ENCODE results near the gene EDNRB.
"Not testable (repeated sequence)": the region's sequence is repeated elsewhere in the genome, so short reads cannot be mapped to it uniquely, and the experiment has no call there.

EDNRB gene

DNA sequence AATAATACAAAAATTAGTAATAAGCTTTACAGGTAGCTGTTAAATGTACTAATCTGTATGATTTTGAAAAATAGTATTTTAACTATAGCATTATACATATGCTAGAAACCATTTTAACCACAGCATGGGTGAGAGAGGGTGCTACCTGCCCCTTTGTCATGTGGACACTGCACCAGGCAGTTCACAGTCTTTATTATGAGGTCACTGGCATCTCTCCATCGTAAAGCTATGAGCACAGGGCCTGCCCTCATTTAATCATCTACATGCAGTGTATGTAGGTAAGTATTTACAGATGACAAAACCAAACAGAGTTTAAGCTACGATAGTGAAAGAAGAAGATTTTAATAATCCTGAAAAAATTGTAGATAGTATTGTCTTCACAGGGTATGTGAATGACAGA is 21.7 kb downstream of the EDNRB start:
- no peak for DNase-seq (ENCODE audit: low spot score)

DNA sequence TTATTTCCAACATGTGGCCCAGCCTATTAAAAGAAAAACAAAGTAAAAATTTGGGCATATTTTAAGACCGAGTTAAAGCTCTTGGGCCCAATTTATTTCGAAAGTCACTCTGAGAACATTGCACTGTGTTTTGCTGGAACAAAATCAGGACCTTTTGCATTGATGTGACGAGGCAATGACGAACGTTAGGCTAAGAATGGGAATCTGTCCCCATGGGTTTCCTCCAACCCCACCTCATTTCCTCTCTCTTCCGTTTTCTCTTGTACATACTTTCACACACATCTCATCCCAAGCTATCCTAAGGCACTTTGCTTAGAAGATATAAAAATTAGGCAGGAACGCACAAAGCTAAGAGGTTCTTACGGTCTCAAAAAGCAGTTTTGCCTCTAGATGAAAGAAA is 22.1 kb downstream of the EDNRB start:
- no peak for DNase-seq (ENCODE audit: low spot score)

DNA sequence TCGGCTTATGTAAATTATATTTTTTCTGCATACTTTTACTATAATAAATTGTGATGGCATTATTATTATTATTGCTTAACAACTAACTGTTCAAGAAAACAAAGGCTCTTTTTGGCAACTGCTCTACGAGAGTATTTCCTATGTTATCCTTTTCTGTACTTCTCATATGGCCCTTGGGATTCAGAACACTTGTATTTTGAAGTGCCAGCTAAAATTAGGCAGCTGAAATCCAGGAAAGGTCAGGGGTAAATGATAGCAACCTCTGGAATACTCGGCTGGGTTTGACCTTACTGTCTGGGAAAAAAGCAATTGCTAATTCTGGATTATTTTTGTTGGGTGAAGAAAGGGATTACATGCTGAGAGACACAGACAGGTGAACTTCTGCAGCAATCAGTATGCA is 23.9 kb downstream of the EDNRB start:
- DNase-seq (ENCODE audit: low spot score): no peak

DNA sequence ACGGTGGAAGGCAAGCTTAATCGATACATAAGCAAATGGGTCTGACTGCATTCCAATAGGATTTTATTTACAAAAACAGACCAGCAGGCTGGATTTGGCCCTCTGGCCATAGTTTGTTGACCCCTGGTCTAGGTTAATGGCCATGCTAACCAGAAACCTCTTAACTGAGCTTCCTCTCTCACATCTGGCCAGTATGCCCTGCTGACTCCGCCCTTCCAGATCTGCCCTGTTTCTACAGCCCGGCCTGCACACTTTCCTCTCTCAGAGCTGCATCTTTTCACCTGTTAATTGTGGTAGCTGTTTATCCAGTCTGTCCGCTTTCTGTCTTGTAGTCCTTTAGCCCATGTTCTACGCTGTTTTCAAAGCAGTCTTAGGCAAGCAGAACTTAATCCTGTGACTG is 25.6 kb downstream of the EDNRB start:
- no peak for DNase-seq (ENCODE audit: low spot score)

DNA sequence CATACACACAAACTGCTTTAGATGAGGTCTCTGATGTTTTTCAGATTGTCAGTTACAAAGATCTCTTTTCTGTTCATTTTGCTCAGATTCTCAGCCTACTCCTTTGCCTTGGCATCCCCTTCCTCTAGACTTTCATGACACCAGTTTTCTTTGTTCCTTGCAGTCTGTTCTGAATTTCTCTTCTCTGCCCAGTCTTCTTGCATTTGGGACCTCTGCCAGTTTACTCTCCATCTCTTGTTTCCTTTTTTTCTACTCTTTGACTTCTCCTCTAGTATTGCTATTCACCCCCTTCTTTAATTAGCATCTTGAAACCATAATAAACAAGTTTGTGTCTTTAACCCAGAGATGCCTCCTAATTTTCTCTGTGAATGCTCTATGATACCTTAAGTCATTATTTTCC is 26.1 kb downstream of the EDNRB start:
- no peak for DNase-seq (ENCODE audit: low spot score)

DNA sequence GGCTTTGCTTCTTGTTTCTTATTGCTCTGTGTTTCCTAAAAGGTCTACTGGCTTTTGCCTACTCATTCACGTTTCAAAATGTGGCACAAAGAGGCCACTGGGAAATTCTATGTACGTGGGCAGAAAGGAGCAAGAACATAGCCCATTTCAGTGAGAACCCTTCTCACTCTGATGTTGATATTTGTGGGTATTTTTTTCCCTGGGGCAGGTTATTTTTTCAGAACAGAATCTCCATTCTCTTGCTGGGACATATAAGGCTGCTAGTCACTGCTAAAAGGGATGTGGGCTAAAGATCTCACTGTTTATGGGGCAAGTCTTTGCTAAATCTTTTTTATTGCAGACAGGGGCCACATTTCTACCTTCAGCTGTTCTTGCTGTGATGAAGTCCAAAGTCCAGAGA is 27.1 kb downstream of the EDNRB start:
- no peak for DNase-seq (ENCODE audit: low spot score)

DNA sequence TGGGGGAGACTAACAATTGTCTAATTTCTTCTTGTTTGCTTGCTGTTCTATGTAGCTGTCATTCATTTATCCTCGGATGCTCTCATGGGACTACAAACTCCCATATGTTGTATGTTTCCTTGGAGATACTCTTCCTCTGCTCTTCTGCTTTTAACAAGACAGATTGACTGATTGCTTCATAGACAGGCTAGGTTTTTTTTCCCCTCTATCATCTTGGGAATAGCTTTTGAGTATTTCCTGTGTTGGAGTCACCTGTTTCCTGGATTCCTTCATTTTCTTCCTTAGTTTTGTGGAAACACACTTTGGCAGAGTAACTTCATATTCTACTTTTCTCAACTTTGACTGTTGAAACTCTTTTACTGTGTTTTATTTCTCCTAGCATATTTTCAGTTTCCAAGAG is 27.6 kb downstream of the EDNRB start:
- DNase-seq (ENCODE audit: low spot score): no peak

DNA sequence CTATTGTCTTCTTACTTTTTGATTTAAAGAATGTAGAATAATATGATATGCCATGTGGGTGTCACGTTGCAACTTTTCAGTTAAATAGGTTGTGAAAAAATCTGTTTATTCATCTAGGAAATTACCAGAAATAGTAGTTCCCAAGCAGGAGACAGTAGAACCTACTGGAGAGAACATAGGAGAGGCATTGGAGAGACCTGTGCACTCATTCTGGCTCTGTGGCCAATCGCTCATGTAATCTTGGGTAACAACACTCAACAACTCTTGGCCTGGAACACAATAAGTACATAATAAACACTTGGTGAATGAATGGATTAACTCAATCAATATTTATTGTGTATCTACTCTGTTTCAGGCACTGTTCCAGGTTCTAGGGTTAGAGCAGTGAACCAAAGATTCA is 35.3 kb downstream of the EDNRB start:
- no peak for DNase-seq (ENCODE audit: low spot score)

DNA sequence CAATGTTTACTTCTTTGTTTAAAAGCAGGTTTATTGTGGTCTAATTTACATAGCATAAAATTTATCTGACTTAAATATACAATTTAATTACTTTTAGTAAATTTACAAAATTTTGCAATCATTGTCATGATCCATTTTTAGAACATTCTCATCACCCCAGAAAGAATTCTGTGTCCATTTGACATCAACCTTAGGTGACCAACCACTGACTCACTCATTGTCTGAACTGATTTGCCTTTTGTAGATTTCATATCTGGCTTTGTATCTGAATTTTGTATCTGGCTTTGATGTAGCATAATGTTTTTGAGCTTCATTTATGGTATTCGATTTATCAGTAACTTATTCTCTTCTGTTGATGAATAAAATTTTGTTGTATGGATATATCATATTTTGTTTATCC is 40.4 kb downstream of the EDNRB start:
- DNase-seq (ENCODE audit: low spot score): no peak

DNA sequence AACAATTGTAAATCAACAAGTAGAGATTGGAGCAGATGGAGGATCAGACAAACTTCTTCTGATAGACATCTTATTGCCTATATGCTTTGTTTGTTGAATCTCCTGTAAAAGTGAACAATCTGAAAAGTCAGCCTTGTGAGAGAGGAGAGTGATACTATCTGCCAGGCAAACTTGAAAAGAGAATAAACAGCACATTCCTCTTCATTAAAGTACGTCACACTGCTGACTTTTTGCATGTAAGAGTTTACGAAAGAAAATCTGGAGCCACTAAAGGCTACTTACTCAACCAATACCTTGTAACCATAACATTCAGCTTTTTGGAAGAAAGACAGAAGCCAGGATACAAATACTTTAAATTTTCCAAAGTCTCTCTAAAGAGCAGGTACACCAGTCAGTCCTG is 42.5 kb downstream of the EDNRB start:
- DNase-seq (ENCODE audit: low spot score): no peak

DNA sequence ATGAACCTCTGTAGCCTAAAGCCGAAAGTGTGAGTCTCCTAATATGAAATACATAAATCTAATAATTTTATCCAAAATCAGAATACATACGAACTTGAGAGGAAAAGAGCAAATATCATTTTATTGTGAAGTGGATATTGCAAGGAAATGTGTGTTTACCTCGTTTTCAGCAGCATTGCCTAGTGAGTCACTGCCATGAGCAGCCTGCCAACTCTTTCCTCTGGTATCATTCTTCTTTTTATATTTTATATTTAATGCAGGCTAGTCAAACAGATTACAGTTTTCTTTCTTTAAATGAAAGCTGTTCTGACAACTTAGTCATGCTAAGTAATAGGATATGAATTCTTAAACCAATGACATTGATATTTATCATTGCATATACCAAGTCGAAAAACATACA is 44.2 kb downstream of the EDNRB start:
- DNase-seq (ENCODE audit: low spot score): no peak

DNA sequence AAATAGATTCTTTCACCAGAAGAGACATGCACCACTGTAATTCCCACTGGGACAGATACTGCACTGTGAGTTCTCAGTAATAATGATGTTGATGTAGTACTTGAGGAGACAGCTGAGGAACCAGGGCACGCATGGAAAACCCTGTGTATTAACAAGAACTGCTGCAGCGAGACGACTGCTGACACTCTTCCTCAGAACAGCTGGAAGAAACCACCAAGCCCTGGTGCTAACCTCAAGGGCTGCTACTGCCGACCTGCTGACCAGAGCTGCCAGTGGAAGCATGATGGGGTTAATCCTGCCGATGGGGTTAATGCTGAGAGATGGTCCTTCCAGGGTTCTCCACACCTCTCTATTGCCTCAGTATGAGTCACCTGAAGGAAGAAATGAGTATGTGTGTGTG is 45.6 kb downstream of the EDNRB start:
- no peak for DNase-seq (ENCODE audit: low spot score)

DNA sequence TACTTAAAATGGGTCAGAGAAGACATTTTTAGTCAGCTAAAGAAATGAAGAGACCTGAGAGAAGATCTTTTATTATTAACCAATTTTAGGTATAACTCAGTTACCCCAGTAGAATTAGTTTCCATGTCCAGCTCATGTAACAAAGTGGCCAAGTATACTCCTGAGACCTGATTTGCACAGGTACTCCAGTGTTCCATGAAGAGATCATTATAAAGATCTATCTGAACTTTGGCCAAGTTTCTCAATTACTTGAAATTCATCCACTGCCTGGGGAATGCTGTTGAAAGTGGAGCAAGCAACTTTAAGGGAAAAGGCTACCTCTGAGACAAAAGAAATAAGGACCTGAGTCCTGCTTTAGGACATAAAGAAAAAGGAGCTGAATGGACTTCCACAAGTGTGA is 47.0 kb downstream of the EDNRB start:
- DNase-seq (ENCODE audit: low spot score): no peak

DNA sequence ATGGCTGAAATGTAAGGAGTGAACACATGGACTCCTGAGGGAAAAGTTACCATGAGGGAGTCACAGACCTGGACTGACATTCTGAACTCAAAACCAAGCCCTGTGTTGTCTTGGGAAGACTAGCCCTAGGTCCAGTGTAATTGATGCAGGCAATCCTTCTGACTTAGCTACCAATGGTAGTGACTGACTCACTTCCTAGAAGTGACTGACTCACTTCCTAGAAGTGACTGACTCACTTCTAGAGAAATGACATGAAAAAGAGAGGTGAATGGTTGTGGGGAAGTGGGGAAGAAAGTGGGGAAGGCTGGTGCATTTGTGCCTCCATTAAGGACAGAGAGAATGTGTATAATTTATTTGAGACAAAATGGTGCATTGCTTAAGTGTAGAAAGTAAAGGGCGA is 49.9 kb downstream of the EDNRB start:
- no peak for DNase-seq (ENCODE audit: low spot score)

DNA sequence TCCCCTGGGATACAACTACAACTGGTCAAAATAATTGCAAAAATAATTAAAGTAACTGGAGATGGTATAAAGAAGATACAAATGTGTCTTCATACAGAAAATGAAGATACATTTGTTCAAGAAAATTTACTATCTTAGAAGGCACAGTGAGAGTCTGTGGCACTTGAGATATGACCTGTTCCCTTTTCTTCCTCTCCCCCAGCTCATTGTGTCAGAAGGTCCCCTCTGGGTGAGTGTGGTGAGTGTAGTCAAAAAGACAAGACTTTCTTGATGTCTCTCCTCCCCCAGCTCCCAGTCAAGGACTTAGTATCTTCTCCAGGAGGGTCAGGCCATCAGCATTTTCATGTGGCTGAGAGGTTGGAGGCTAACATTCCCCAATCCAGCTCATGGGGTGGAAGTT is 51.7 kb downstream of the EDNRB start:
- DNase-seq (ENCODE audit: low spot score): no peak

DNA sequence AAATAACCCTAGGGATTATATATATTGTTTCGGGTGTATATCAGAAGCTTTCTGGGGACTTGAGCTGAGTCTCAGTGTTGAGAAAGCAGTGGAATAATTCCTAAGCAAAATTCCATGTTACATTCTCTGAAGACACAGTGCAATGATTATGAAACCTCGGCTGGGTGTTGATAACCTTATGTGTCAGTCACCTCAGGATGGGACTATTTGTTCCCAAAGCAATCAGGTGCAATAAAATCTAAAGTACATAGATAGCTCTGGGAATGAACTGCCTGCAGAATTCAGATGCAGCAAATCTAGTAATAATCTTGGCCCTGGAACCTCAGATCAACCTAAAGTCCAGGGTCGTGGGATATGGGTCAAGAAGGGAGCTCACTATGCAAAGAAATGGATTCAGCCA is 53.0 kb downstream of the EDNRB start:
- DNase-seq (ENCODE audit: low spot score): no peak

DNA sequence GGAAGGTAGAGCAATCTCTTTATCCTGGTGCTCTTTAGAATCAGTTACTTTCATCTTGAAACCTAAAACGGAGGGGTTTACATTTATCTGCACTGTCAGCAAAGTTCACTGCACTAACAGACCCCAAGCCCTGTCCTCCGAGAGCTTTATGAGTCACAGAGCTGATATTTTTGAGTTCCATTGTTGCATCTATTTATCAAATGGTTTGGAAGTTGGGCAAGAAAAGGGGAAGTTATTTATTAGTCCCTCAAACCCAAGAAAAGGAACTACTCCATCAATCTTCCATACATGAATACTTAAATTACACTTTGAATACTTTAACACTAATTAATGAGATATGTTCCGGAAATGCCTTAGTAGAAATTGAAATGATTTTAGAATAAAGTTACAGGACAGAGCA is 55.5 kb downstream of the EDNRB start:
- DNase-seq (ENCODE audit: low spot score): no peak

DNA sequence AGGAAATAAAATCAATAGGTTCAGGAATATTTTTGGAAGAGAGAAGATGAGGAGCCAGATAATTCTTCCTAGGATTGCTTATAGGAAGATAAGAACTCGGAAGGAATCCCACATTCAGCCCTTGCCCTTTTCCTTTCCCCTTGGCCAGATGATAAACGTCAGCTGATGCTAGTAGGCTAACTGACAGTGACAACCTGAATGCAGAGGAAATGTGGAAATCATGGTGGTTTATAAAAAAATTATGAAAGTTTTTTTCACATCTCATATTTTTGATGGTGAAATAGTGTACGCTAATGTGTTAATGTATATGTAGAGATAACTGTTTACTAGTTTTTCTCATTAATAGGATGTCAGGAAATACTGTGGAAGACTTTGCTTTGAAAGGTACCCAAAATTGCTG is 56.9 kb downstream of the EDNRB start:
- DNase-seq (ENCODE audit: low spot score): no peak

DNA sequence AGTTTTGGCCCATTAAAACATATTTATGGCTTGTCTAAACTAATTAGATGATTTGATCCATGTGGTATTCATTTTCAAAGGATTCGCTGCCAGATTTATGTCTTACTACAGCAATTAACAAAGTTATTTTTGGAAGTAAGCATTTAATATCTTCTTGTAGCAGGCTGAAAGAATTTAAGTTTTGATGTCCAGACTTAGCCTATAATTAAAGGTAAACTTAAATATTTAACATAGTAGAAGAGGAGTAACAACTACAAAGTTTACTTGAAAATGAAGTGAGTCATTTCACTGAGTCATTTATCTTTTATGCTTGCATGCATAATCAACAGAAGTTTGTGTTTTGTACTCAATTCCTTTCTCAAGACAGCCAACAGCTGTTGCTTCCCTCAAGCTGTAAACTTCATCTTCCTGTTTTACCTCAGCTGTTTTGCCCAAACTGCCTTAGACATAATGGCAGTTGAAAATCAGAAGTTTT is 58.1 kb downstream of the EDNRB start:
- no peak for DNase-seq (ENCODE audit: low spot score)

DNA sequence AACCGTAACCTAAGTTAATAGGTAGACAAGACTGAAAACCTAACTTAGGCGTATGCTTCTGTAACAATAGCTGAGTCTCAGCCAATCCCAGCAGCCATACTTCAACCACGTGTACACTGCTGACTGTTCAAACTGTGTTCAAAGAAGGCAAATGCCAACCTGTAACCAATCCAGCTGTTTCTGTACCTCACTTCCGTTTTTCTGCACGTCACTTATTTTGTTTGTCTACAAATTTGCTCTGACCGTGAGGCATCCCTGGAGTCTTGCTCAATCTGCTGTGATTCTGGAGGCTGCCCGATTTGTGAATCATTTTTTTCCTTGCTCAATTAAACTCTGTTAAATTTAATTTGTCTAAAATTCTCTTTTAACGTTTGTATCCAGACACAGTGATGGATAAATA is 59.2 kb downstream of the EDNRB start:
- no peak for DNase-seq (ENCODE audit: low spot score)

DNA sequence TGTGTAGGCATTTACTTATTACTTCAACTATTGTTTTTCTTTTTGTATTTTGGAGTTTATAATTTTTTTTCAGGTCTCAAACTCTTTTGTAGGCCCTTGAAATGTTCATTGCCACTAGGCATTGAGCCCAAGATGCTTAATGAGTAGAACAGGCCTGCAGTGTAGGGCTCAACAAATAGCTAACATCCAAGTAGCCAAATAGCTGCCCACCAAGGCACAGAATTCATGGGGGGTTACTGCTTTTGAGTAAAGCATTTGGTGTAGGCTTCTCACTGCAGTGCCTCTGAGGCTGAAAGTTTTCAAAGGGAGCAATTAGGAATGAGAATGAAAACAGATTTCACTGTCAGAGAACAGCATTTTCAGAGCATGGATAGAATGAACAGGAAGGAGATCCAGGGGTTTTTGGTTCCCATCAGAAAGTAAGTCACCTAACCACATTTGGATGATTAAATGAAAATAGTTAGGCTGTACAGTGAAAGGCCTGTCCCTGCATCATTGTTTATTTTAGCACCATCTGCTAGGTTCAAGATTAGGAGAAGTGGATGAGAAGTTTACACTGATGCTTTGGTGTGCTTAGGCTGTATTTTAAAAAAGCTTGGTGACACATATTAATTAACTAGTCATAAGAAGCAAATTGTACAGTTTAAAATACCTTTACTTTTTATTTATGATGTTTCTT is 61.0 kb downstream of the EDNRB start:
- no peak for DNase-seq (ENCODE audit: low spot score)

DNA sequence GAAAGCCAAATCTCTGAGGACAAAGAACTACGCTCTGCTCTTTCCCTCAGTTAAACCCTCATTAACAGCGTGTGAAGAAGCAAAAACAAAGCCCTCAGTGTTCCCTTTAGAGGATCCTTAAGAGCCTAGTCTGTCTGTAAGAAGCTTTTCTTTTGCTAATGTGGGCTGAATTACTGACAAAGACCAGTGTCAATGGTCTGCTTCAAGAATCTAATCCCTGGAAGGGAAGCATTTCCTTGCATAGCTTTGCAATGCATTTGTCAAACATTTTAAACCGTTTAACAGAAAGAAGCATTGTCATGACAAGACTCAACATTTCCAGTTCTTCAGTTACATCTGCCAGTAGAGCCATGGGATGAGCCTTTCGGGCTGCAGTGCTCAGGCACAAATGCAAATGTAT is 64.9 kb downstream of the EDNRB start:
- no peak for DNase-seq (ENCODE audit: low spot score)

DNA sequence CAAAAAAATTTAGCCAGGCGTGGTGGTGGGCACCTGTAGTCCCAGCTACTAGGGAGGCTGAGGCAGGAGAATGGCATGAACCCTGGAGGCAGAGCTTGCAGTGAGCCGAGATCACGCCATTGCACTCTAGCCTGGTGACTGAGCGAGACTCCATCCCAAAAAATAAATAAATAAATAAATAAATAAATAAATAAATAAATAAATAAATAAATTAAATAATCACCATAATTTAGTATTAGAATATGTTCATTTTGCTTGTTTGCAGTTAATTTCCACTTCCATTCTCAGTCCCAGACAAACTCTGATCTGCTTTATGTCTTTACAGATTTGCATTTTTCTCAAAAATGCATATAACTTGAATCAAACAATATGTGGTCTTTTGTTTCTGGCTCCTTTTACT is 70.6 kb downstream of the EDNRB start:
- DNase-seq (ENCODE audit: low spot score): not testable (repeated sequence)

DNA sequence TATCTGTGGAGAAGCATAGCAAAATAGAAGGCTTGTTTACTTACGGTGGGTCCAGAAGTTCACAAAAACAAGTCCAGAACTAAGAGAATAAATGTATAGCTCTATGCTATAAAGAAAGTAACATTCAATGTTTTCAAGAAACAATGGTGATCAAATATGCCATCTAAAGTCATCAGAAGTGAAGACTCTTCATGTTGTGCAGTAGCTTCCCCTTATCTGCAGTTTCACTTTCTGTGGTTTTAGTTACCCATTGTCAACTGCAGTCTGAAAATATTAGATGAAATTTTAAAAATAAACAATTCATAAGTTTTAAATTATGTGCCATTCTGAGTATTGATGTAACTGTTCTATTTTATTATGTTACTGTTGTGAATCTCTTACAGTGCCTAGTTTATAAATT is 72.5 kb downstream of the EDNRB start:
- no peak for DNase-seq (ENCODE audit: low spot score)

Measured in germinal center (tissue), 1 donor.